Panc1 (cell line): ENCODE data around the gene B3GALT5.

ENCODE experiments used
- CTCF ChIP-seq: fragments of 450-650 bp; IDR thresholded peaks from 2 replicates; pipeline ENCODE4 v1.5.1; 2017; ENCODE audit warnings: mild to moderate bottlenecking
- POLR2AphosphoS5 ChIP-seq: IDR thresholded peaks from 2 replicates; pipeline ENCODE4 v1.6.1; 2012; ENCODE audit warnings: mild to moderate bottlenecking, low read depth, low read length, moderate library complexity

GRCh38 chr21:39637971-39638240 lies 25.2 kb downstream of the B3GALT5 start:
- TF ChIP-seq CTCF (no peak), POLR2AphosphoS5 (no peak)
